ENCODE measurements around the gene NRG3. TPM values are rescaled to one million over a fixed set of nuclear protein-coding genes. Genes with fewer than 3 reads are reported as not detected.

The NRG3 gene
- polyA plus RNA-seq, 3 donors from 2014 or later: not detected

GRCh38 chr10:82692458-82692857 is 817.5 kb downstream of the NRG3 start:
- H3K4me1 Mint-ChIP-seq: no peaks in the 10 kb centered on the region
- H3K27ac Mint-ChIP-seq: no peak overlapping the region
- H3K27me3 Mint-ChIP-seq (ENCODE audit: low read depth in 3 of 3): peaks cover 0 to 11% (median 0%) of the 10 kb centered on the region in 3 donors
- H3K9me3 Mint-ChIP-seq: peaks cover 3 to 54% (median 25%) of the 10 kb centered on the region in 6 donors
- H3K36me3 Mint-ChIP-seq: no peaks in the 10 kb centered on the region
- DNase-seq: no peak
- no peak overlapping the region for H3K4me3 Mint-ChIP-seq

GRCh38 chr10:82721831-82722230 is 846.8 kb downstream of the NRG3 start:
- Mint-ChIP-seq H3K27me3 (ENCODE audit: low read depth in 3 of 3) (peaks cover 0 to 2% (median 0%) of the 10 kb centered on the region in 3 donors), H3K9me3 (peaks cover 10 to 34% (median 14%) of the 10 kb centered on the region in 6 donors), H3K27ac (no peak overlapping the region), H3K36me3 (peaks cover 0 to 2% (median 0%) of the 10 kb centered on the region in 3 donors), H3K4me3 (no peak overlapping the region), H3K4me1 (no peaks in the 10 kb centered on the region)
- no peak for DNase-seq

- Mint-ChIP-seq H3K9me3 (peaks cover 10 to 36% (median 15%) of the 10 kb centered on the region in 6 donors), H3K4me3 (no peak overlapping the region), H3K27ac (no peak overlapping the region), H3K36me3 (peaks cover 0 to 3% (median 0%) of the 10 kb centered on the region in 3 donors), H3K4me1 (no peaks in the 10 kb centered on the region), H3K27me3 (ENCODE audit: low read depth in 3 of 3) (peaks cover 0 to 2% (median 0%) of the 10 kb centered on the region in 3 donors)
- DNase-seq: no peak
Observed at GRCh38 chr10:82722273-82722672, 847.3 kb downstream of the NRG3 start.

- Mint-ChIP-seq H3K9me3 (peaks cover 3 to 28% (median 10%) of the 10 kb centered on the region in 6 donors), H3K27me3 (ENCODE audit: low read depth in 3 of 3) (peaks cover 0 to 2% (median 0%) of the 10 kb centered on the region in 3 donors), H3K36me3 (peaks cover 0 to 2% (median 0%) of the 10 kb centered on the region in 3 donors), H3K4me3 (no peak overlapping the region), H3K27ac (no peak overlapping the region), H3K4me1 (no peaks in the 10 kb centered on the region)
- DNase-seq: no peak
Observed at GRCh38 chr10:82736305-82736704, 861.3 kb downstream of the NRG3 start.

- Mint-ChIP-seq H3K27me3 (ENCODE audit: low read depth in 3 of 3) (peaks cover 0 to 2% (median 0%) of the 10 kb centered on the region in 3 donors), H3K27ac (no peak overlapping the region), H3K9me3 (peaks cover 3 to 37% (median 9%) of the 10 kb centered on the region in 6 donors), H3K4me3 (no peak overlapping the region), H3K4me1 (no peaks in the 10 kb centered on the region), H3K36me3 (no peaks in the 10 kb centered on the region)
- no peak for DNase-seq
Observed at GRCh38 chr10:82737549-82737948, 862.6 kb downstream of the NRG3 start.

- H3K27ac Mint-ChIP-seq: no peak overlapping the region
- H3K4me1 Mint-ChIP-seq: no peaks in the 10 kb centered on the region
- no peak for DNase-seq
- peaks cover under 1 to 37% (median 7%) of the 10 kb centered on the region in 6 donors for H3K9me3 Mint-ChIP-seq
- H3K36me3 Mint-ChIP-seq: no peaks in the 10 kb centered on the region
- peaks cover 0 to 2% (median 0%) of the 10 kb centered on the region in 3 donors for H3K27me3 Mint-ChIP-seq (ENCODE audit: low read depth in 3 of 3)
- H3K4me3 Mint-ChIP-seq: no peak overlapping the region
Observed at GRCh38 chr10:82738592-82738991, 863.6 kb downstream of the NRG3 start.

GRCh38 chr10:82742478-82742877 is 867.5 kb downstream of the NRG3 start:
- peaks cover 0 to 13% (median 2%) of the 10 kb centered on the region in 6 donors for H3K9me3 Mint-ChIP-seq
- no peak overlapping the region for H3K27ac Mint-ChIP-seq
- H3K27me3 Mint-ChIP-seq (ENCODE audit: low read depth in 3 of 3): no peaks in the 10 kb centered on the region
- no peak overlapping the region for H3K4me3 Mint-ChIP-seq
- no peaks in the 10 kb centered on the region for H3K4me1 Mint-ChIP-seq
- H3K36me3 Mint-ChIP-seq: no peaks in the 10 kb centered on the region
- no peak for DNase-seq

- H3K9me3 Mint-ChIP-seq: peaks cover 0 to 13% (median 2%) of the 10 kb centered on the region in 6 donors
- no peaks in the 10 kb centered on the region for H3K36me3 Mint-ChIP-seq
- H3K4me3 Mint-ChIP-seq: no peak overlapping the region
- H3K27me3 Mint-ChIP-seq (ENCODE audit: low read depth in 3 of 3): no peaks in the 10 kb centered on the region
- no peak for DNase-seq
- no peak overlapping the region for H3K27ac Mint-ChIP-seq
- no peaks in the 10 kb centered on the region for H3K4me1 Mint-ChIP-seq
Observed at GRCh38 chr10:82742898-82743297, 867.9 kb downstream of the NRG3 start.

GRCh38 chr10:82750538-82750937 is 875.5 kb downstream of the NRG3 start:
- Mint-ChIP-seq H3K27ac (no peak overlapping the region), H3K4me3 (no peak overlapping the region), H3K36me3 (no peaks in the 10 kb centered on the region), H3K4me1 (no peaks in the 10 kb centered on the region), H3K27me3 (ENCODE audit: low read depth in 3 of 3) (no peaks in the 10 kb centered on the region), H3K9me3 (peaks cover 0 to 22% (median 3%) of the 10 kb centered on the region in 6 donors)
- no peak for DNase-seq

GRCh38 chr10:82757397-82757796 is 882.4 kb downstream of the NRG3 start:
- Mint-ChIP-seq H3K27ac (no peak overlapping the region), H3K27me3 (ENCODE audit: low read depth in 3 of 3) (no peaks in the 10 kb centered on the region), H3K4me1 (no peaks in the 10 kb centered on the region), H3K36me3 (no peaks in the 10 kb centered on the region), H3K9me3 (peaks cover 0 to 26% (median 5%) of the 10 kb centered on the region in 6 donors), H3K4me3 (no peak overlapping the region)
- DNase-seq: no peak

GRCh38 chr10:82757901-82758300 is 882.9 kb downstream of the NRG3 start:
- DNase-seq: no peak
- no peak overlapping the region for H3K4me3 Mint-ChIP-seq
- no peaks in the 10 kb centered on the region for H3K36me3 Mint-ChIP-seq
- H3K27ac Mint-ChIP-seq: no peak overlapping the region
- H3K9me3 Mint-ChIP-seq: peaks cover 0 to 26% (median 5%) of the 10 kb centered on the region in 6 donors
- H3K27me3 Mint-ChIP-seq (ENCODE audit: low read depth in 3 of 3): no peaks in the 10 kb centered on the region
- H3K4me1 Mint-ChIP-seq: no peaks in the 10 kb centered on the region

- H3K4me1 Mint-ChIP-seq: no peaks in the 10 kb centered on the region
- peaks cover 0 to 26% (median 5%) of the 10 kb centered on the region in 6 donors for H3K9me3 Mint-ChIP-seq
- H3K36me3 Mint-ChIP-seq: no peaks in the 10 kb centered on the region
- H3K27me3 Mint-ChIP-seq (ENCODE audit: low read depth in 3 of 3): no peaks in the 10 kb centered on the region
- no peak for DNase-seq
- no peak overlapping the region for H3K4me3 Mint-ChIP-seq
- no peak overlapping the region for H3K27ac Mint-ChIP-seq
Observed at GRCh38 chr10:82759050-82759449, 884.1 kb downstream of the NRG3 start.

- Mint-ChIP-seq H3K4me3 (no peak overlapping the region), H3K36me3 (no peaks in the 10 kb centered on the region), H3K9me3 (peaks cover 0 to 15% (median 5%) of the 10 kb centered on the region in 6 donors), H3K27ac (no peak overlapping the region), H3K27me3 (ENCODE audit: low read depth in 3 of 3) (no peaks in the 10 kb centered on the region), H3K4me1 (no peaks in the 10 kb centered on the region)
- no peak for DNase-seq
Observed at GRCh38 chr10:82762641-82763040, 887.6 kb downstream of the NRG3 start.

GRCh38 chr10:82768040-82768439 is 893.0 kb downstream of the NRG3 start:
- no peak overlapping the region for H3K27ac Mint-ChIP-seq
- H3K36me3 Mint-ChIP-seq: no peaks in the 10 kb centered on the region
- no peak for DNase-seq
- no peak overlapping the region for H3K4me3 Mint-ChIP-seq
- H3K9me3 Mint-ChIP-seq: peaks cover 5 to 14% (median 10%) of the 10 kb centered on the region in 6 donors
- H3K4me1 Mint-ChIP-seq: no peaks in the 10 kb centered on the region
- H3K27me3 Mint-ChIP-seq (ENCODE audit: low read depth in 3 of 3): no peaks in the 10 kb centered on the region

- DNase-seq: no peak
- H3K9me3 Mint-ChIP-seq: peaks cover 14 to 58% (median 26%) of the 10 kb centered on the region in 6 donors
- H3K36me3 Mint-ChIP-seq: no peaks in the 10 kb centered on the region
- H3K27me3 Mint-ChIP-seq (ENCODE audit: low read depth in 3 of 3): no peaks in the 10 kb centered on the region
- no peaks in the 10 kb centered on the region for H3K4me1 Mint-ChIP-seq
- H3K4me3 Mint-ChIP-seq: no peak overlapping the region
- H3K27ac Mint-ChIP-seq: no peak overlapping the region
Observed at GRCh38 chr10:82778908-82779307, 903.9 kb downstream of the NRG3 start.
